ENCODE measurements around the gene CDON.

DNA sequence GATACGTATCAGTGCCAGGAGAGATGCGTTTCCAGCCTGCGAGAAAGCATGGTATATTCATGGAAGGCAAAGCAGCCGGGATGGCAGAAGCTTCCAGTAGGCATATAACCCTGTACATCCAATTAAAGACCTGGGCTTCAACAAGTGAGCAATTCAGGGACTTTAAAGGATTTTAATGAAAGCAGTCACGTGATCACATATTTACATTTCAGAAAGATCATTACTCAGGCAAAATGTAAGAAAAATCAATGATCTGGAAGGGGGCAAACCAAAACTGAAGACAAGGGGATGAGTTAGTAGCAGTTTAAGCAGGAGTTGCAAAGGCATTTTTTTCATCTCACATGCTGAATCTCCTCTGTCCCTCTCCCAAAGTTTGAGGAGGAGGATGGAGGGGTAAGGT lies 7.8 kb downstream of the CDON start:
- TF ChIP-seq CTCF (IDR thresholded peaks at IDR 0.05) (no peak), POLR2A (IDR thresholded peaks at IDR 0.05) (no peak), POLR2AphosphoS5 (IDR thresholded peaks at IDR 0.05) (no peak)
